Brain microvascular endothelial cell (primary cell): ENCODE results near the gene DDX27.

Experiments used
- DNase-seq: peaks from one replicate; pipeline ENCODE4 v3.0.0-alpha.2; 2020
- H3K27ac ChIP-seq: fragments of 250-450 bp; sonication (Bioruptor Pico); 2 replicates; pipeline ENCODE4 v1.5.1; 2020; ENCODE audit warnings: mild to moderate bottlenecking, moderate library complexity
- H3K27me3 ChIP-seq: fragments of 250-450 bp; sonication (Bioruptor Pico); replicated peaks from 2 replicates; pipeline ENCODE4 v1.5.1; 2020; ENCODE audit warnings: mild to moderate bottlenecking
- H3K36me3 ChIP-seq: fragments of 250-450 bp; sonication (Bioruptor Pico); replicated peaks from 2 replicates; pipeline ENCODE4 v1.5.1; 2020; ENCODE audit warnings: mild to moderate bottlenecking
- H3K4me3 ChIP-seq: 2 replicates; pipeline ENCODE4 v1.5.1; 2011; ENCODE audit warnings: low read depth, mild to moderate bottlenecking, control low read depth, low read length, moderate library complexity
- CTCF ChIP-seq: IDR thresholded peaks from 2 replicates; pipeline ENCODE4 v1.5.1; 2011; ENCODE audit warnings: low read depth, mild to moderate bottlenecking, moderate library complexity, low read length, control low read depth, inconsistent platforms; ENCODE audit errors: missing control alignments
- in situ Hi-C: cut with HindIII; loops from 2 replicates; pipeline ENCODE4 v1.10.0; 2017; ENCODE audit warnings: low sequenced_read_pairs, low pct_ligation_motif_present

DDX27 gene

GRCh38 chr20:49281059-49281912 lies 62.1 kb downstream of the DDX27 start:
- Histone ChIP-seq H3K36me3 (peaks cover 78% of the 10 kb centered on the region), H3K27me3 (no peaks in the 10 kb centered on the region), H3K27ac (peak overlapping the region; percentile 10), H3K4me3 (peak overlapping the region; percentile 99)
- no peak for TF ChIP-seq CTCF
- in situ Hi-C loops, result no loop called here
- DNase-seq, result peak; percentile 38

GRCh38 chr20:49281913-49282467 lies 62.8 kb downstream of the DDX27 start:
- Histone ChIP-seq H3K27ac (no peak overlapping the region), H3K36me3 (peaks cover 85% of the 10 kb centered on the region), H3K27me3 (no peaks in the 10 kb centered on the region), H3K4me3 (peak overlapping the region; percentile 99)
- in situ Hi-C loops, result no loop called here
- TF ChIP-seq CTCF, result no peak
- DNase-seq, result no peak

GRCh38 chr20:49282584-49283171 lies 63.5 kb downstream of the DDX27 start:
- in situ Hi-C loops, result no loop called here
- no peak for DNase-seq
- Histone ChIP-seq H3K27me3 (no peaks in the 10 kb centered on the region), H3K4me3 (peak overlapping the region; percentile 99), H3K36me3 (peaks cover 92% of the 10 kb centered on the region), H3K27ac (no peak overlapping the region)
- no peak for TF ChIP-seq CTCF

- no peak for TF ChIP-seq CTCF
- H3K36me3 ChIP-seq, result peaks cover 96% of the 10 kb centered on the region
- in situ Hi-C loops, result no loop called here
These were observed 64.0 kb downstream of the DDX27 start for GRCh38 chr20:49283176-49283702.

GRCh38 chr20:49283703-49284625 lies 64.7 kb downstream of the DDX27 start:
- no peak for TF ChIP-seq CTCF
- no peaks in the 10 kb centered on the region for H3K27me3 ChIP-seq
- no peak for DNase-seq
- in situ Hi-C loops, result no loop called here
- H3K27ac ChIP-seq, result no peak overlapping the region
- peaks cover 98% of the 10 kb centered on the region for H3K36me3 ChIP-seq
- H3K4me3 ChIP-seq, result peak overlapping the region; percentile 99

More at GRCh38 chr20:49283176-49283702, 64.0 kb downstream of the DDX27 start:
- DNase-seq, result no peak
- H3K27ac ChIP-seq, result no peak overlapping the region
- no peaks in the 10 kb centered on the region for H3K27me3 ChIP-seq
- peak overlapping the region; percentile 99 for H3K4me3 ChIP-seq
